GM18508 (cell line): Measurements from ENCODE around the gene PCDH15.
"Not testable (repeated sequence)": the region's sequence is repeated elsewhere in the genome, so short reads cannot be mapped to it uniquely, and the experiment has no call there.

Source experiments
- ATAC-seq: cut with Tn5 transposase; IDR thresholded peaks from one replicate; pipeline ENCODE4 v1.9.1; 2021; ENCODE audit warnings: moderate number of reproducible peaks; ENCODE audit not compliant: insufficient read depth, unreplicated experiment

The PCDH15 gene

GRCh38 chr10:54585572-54585971 is 215.5 kb downstream of the PCDH15 start:
- no peak for ATAC-seq

GRCh38 chr10:54577682-54578081 is 223.3 kb downstream of the PCDH15 start:
- no peak for ATAC-seq

DNA sequence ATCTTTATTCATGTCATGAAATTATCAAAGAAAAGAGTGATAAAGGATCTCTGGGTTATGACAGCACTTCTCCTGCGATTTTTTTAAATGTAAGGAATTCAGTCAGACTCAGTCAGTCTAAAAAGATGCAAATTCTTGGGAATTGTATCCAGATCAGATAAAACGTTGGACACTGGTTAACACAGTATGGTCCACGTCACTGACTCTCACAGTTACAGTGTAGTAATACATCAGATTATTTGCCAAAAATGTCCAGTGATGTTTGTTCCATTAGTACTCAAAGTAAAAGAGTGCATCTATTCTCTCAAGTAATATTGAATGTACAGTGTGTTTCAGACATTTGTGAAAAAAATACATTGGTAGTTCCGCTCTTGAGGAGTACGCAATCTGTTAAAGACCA is 224.5 kb downstream of the PCDH15 start:
- ATAC-seq: no peak

- no peak for ATAC-seq
These were observed 241.5 kb downstream of the PCDH15 start for GRCh38 chr10:54559498-54559897.

DNA sequence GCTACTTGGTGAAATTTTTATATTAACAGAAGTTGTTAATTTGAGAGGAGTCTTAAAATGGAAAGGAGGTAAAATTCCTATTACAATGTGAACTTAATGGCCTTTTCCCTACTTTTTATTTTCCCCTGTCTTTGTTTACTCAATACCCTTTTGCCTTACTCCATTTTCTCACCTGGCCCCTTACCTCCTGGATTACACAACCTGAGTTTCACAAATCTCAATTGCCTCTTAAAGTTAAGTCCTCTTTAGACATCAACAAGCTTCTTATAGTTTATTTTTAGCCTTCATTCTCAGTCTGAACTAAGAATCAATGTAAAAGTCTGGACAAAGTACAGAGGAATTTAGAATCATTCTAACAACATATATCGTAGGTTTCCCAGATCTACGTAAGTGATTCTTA is 247.0 kb downstream of the PCDH15 start:
- no peak for ATAC-seq

DNA sequence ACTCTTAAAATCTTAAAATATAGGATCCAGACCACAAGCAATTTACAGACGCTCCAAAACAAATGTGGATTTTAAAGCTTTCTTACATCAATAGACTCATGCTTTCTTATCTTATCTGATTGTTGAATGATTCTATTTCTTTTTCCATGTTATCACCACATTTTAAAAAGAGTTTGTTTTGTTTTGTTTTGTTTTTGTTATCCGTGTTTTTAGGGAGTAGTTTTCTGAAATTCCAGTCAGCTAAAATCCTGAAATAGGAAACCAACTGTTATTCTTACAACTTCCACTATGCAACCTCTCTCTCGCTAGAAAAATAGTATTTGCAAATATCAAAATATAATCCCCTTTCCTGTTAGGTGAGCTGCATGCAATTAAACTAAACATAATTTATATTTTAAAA is 251.0 kb downstream of the PCDH15 start:
- no peak for ATAC-seq

DNA sequence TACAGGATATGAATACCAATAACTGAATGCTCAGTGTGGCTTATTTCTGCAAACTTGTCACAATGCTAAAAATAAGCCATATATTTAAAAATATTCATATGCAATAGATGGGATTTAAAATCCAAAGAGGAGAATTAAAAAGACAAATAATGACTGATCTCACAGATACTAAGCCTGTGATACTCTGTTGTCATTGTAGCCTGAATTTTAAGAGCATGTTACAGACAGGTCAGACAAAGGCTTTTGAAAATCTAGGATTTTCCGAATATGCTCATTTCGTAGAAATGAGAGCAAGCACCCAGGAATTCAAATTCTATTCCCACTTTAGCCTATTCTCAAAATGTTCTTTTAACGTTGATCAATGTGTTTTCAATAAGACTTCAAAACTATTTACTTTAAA is 269.7 kb downstream of the PCDH15 start:
- no peak for ATAC-seq

DNA sequence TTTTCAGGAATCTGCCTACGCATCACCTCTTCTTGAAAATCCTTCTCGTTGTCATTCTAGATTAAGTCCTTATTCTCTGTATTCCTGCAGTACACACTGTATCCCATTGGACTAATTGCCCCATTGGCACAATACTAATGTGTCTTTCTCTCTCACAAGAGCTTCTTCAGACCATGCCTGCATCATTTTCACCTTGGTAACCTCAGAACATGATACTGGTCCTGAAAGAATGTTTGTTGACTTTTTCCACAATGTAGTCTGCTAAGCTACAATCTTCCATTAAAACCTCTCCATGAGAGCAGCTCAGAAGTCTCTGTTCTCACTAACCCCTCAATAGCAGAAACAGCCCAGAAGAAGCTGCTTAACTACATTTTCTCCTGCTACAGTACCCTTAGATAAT is 270.7 kb downstream of the PCDH15 start:
- no peak for ATAC-seq

- ATAC-seq: no peak
These were observed 275.2 kb downstream of the PCDH15 start for GRCh38 chr10:54525816-54526215.

- not testable (repeated sequence) for ATAC-seq
These were observed 285.8 kb downstream of the PCDH15 start for GRCh38 chr10:54515244-54515643.

- ATAC-seq: no peak
These were observed 297.2 kb downstream of the PCDH15 start for GRCh38 chr10:54503863-54504262.

DNA sequence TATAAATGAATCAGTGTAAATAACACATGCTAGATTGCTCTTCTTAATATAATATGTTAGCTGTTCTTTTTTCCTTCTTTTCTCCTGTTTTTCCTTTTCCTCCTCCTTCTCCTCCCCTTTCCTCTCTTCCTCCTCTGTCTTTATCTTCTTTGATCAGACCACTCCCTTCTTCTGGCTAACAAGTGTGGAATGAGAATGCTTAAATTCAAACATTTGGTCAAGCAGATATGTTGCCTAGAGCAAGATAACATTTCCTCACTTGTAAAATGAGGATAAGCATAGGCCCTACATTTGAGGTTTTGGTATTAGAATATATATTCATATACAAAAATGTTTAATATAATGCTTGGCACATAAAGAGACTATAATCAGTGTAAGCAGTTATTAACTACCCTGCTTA is 299.1 kb downstream of the PCDH15 start:
- no peak for ATAC-seq

DNA sequence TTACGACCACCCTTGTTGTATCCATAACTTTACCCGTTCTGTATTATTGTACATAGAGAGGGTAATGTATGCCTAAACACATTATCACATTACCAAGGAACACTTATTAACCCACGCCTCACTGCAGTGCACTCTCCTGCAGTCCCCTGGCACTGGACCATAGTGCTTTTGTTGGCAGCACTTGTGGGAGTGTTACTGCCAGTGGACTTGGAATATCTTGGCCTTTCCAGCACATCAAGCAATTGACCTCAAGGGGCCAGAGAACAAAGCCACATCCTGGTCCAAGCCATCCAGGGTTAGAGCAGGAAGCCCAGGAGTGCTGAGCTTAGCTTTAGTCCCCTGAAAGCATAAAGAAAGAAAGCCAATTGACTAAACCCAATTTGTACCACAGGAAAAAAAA is 304.2 kb downstream of the PCDH15 start:
- ATAC-seq: no peak

GRCh38 chr10:54487743-54488142 is 313.3 kb downstream of the PCDH15 start:
- ATAC-seq: no peak

DNA sequence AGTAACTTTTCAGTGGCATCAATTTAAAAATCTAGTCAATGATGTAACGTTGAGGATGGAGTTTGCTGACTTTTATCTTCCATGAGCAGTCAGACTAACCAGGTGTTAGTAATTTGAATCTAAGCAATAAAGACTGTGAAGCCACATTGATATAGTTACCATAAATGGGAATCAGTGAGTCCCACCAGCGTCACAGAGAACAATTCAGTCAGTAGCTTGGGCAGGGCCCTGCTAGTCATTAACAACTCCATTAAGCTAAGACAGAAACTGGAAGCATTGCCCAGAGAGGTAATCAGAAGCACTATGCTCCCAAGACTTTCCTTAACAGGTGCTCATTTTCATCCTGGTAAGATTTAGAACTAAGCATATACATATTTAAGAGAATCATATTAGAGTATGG is 315.1 kb downstream of the PCDH15 start:
- ATAC-seq: no peak

DNA sequence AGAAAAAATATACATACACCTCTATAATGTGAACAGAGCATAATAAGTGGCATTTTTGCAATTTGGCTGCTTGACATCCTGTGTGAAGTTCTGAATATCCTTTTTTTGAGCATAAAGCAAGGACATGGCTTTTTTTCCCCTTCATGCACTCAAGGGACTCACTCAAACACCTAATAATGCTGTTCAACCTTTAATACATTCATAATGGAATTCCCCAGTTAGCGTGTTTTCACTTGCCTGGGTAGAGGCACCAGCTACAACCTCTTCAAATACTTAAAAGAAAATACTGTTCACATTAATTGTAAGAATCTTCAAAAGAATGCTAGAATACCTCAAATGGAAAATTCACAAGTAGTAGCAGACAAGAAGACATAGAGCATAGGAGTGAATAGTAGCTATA is 316.8 kb downstream of the PCDH15 start:
- ATAC-seq: no peak

- ATAC-seq: no peak
These were observed 322.4 kb downstream of the PCDH15 start for GRCh38 chr10:54478601-54479000.

DNA sequence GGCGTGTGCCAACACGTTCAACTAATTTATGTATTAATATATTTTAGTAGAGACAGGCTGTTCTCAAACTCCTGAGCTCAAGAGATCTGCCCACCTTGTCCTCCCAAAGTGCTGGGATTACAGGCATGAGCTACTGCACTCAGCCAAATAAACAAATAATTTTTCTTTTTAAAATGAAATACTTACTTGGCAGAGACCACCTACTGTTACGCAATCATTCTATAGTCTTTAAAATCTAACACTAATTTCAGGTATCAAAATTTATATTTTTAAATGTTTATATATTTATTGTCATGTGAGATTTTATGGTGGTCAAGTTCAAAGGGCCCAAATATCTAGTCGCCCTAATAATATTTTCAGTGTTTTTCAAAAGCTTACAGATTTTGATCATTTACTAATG is 323.3 kb downstream of the PCDH15 start:
- no peak for ATAC-seq

DNA sequence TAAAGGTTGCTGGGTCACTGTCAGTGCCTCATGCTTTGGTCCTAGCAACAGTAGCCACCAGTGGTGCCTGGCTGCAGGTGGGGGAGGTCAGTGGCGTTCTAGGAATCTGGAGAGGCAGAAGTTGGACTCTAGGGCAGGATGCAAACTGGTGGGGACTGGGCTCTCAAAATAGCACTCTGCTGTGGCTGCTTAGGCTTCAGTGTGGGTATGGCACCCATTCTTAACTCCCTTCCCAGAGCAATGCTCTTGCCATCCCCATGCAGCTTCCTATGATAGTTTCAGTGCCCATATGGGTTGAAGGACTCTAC is 330.8 kb downstream of the PCDH15 start:
- no peak for ATAC-seq

DNA sequence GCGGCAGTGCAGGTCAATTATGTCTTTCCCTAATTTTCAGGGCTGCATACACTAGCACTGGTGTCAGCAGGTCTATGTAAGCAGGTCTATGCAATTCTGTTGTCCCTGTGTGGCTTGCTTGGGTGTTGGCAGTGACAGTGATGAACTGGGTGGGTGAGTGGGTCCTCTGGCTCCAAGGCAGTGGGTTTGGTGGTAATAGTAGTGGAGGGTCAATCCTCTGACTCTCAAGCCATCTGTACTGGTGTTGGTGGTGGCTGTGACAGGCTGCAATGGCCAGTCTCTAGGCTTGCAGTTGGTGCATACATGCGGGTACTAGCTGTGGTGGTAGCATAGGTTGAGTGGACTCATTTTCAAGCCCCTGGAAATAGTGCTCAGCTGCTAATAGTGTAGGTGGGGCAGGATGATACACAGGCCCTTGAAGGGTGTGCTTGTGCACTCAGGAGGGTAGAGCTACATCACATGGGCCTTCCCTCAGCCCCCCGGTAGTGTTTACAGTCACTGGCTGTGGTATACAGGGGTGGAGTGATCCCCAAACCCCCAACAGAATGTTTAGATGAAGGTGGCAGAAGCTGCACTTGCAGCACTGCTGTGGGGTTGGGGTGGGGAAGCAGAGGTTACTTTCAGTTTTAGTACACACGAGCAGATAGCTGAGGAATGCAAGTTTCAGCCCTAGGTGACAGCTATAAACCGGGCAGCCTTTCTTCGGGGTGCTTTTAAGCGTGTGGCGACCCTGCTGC is 331.3 kb downstream of the PCDH15 start:
- no peak for ATAC-seq

DNA sequence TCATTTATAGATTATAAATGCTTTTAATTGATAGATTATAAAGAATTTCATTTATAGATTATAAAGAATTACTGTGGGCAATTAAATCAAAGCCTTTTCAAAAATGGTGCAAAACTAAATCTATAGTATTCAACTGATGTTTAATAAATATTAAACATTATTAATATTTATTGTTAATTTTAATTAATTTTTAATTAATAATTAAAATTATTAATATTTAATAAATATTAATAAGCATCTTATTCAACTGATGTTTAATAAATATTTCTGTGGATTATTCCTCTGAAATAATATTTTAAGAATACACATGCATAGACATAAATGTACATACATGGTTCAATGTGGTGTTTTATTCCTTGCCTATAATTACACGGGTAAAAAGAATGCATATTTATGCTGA is 346.8 kb downstream of the PCDH15 start:
- ATAC-seq: no peak

GRCh38 chr10:54449056-54449455 is 352.0 kb downstream of the PCDH15 start:
- no peak for ATAC-seq

GRCh38 chr10:54444170-54444569 is 356.9 kb downstream of the PCDH15 start:
- no peak for ATAC-seq
